Mammary epithelial cell (primary cell): ENCODE results near the gene TAF1A.

Experiments
- CTCF ChIP-seq, 2 donors: IDR thresholded peaks in 1 of 2; conservative IDR thresholded peaks in 1 of 2; 2 replicates each; pipeline ENCODE4 v1.5.1; 2011 to 2012; ENCODE audit warnings: inconsistent platforms in 2 of 2, low read length in 2 of 2, mild to moderate bottlenecking in 2 of 2, control low read depth in 1 of 2, low read depth in 1 of 2; ENCODE audit not compliant: insufficient read depth in 1 of 2; ENCODE audit errors: extremely low read depth in 1 of 2
- EZH2 ChIP-seq: IDR thresholded peaks from 2 replicates; pipeline ENCODE4 v1.6.1; 2012; ENCODE audit warnings: low read length, inconsistent platforms, borderline replicate concordance

GRCh38 chr1:222546548-222547259 lies 43.0 kb downstream of the TAF1A start:
- no peak for TF ChIP-seq CTCF (conservative IDR thresholded peaks at IDR 0.05 in 1 of 2, IDR thresholded peaks at IDR 0.05 in 1 of 2; ENCODE audit: extremely low read depth in 1 of 2, insufficient read depth in 1 of 2, low read depth in 1 of 2, low read length in 2 of 2)
- TF ChIP-seq EZH2 = no peak
